ENCODE data around the gene RFT1. TPM values are rescaled to one million over a fixed set of nuclear protein-coding genes. Genes with fewer than 3 reads are reported as not detected.

RFT1 gene
- total and polyA plus RNA-seq, 2 of the 13 experiments (the other 11 are each of a cell fraction or from before 2014, with no cell fraction given), result 23.2 to 37.0 TPM

- TF ChIP-seq IRF1 (CRISPR knock-in tag; IDR thresholded peaks at IDR 0.05; ENCODE audit: low read depth) (no peak), ZFP90 (CRISPR knock-in tag; IDR thresholded peaks at IDR 0.05; ENCODE audit: borderline replicate concordance) (no peak), KDM2A (CRISPR knock-in tag; IDR thresholded peaks at IDR 0.05; ENCODE audit: borderline replicate concordance, low read depth) (peak; percentile 87), EZH2 (conservative IDR thresholded peaks at IDR 0.05; ENCODE audit: low read depth, low read length) (no peak), ZNF557 (CRISPR knock-in tag; IDR thresholded peaks at IDR 0.05) (no peak), ZNF574 (CRISPR knock-in tag; IDR thresholded peaks at IDR 0.05) (peak; percentile 82), CEBPG (CRISPR knock-in tag; IDR thresholded peaks at IDR 0.05) (peak; percentile 26; the same call in 1 of the 2 replicates), BCL3 (CRISPR knock-in tag; IDR thresholded peaks at IDR 0.05) (peak; percentile 34; the same call in 1 of the 2 replicates), ZBTB7A (CRISPR knock-in tag; IDR thresholded peaks at IDR 0.05) (no peak), THAP8 (CRISPR knock-in tag; IDR thresholded peaks at IDR 0.05; ENCODE audit: borderline replicate concordance) (no peak), ZBTB10 (CRISPR knock-in tag; IDR thresholded peaks at IDR 0.05; ENCODE audit: borderline replicate concordance) (no peak), REL (CRISPR knock-in tag; conservative IDR thresholded peaks at IDR 0.05) (no peak), ATF2 (CRISPR knock-in tag; IDR thresholded peaks at IDR 0.05) (peak; percentile 65), GABPA (IDR thresholded peaks at IDR 0.05; ENCODE audit: low read depth, low read length) (no peak), GABPA (CRISPR knock-in tag; IDR thresholded peaks at IDR 0.05; ENCODE audit: low read depth) (peak; percentile 73), ZNF616 (CRISPR knock-in tag; IDR thresholded peaks at IDR 0.05; ENCODE audit: low read depth) (no peak; the same call in 1 of the 2 replicates), ELK4 (CRISPR knock-in tag; IDR thresholded peaks at IDR 0.05; ENCODE audit: borderline replicate concordance) (no peak)
Observed at GRCh38 chr3:53130179-53131061, at the start of gene RFT1 (continued).
